ENCODE results near the gene BCL2. TPM values are rescaled to one million over a fixed set of nuclear protein-coding genes. Genes with fewer than 3 reads are reported as not detected.

Gene BCL2
- total and polyA plus RNA-seq, 9 of the 15 experiments (the other 6 are each of a cell fraction or from before 2014, with no cell fraction given): 0.10 to 1.1 (median 0.65) TPM

DNA sequence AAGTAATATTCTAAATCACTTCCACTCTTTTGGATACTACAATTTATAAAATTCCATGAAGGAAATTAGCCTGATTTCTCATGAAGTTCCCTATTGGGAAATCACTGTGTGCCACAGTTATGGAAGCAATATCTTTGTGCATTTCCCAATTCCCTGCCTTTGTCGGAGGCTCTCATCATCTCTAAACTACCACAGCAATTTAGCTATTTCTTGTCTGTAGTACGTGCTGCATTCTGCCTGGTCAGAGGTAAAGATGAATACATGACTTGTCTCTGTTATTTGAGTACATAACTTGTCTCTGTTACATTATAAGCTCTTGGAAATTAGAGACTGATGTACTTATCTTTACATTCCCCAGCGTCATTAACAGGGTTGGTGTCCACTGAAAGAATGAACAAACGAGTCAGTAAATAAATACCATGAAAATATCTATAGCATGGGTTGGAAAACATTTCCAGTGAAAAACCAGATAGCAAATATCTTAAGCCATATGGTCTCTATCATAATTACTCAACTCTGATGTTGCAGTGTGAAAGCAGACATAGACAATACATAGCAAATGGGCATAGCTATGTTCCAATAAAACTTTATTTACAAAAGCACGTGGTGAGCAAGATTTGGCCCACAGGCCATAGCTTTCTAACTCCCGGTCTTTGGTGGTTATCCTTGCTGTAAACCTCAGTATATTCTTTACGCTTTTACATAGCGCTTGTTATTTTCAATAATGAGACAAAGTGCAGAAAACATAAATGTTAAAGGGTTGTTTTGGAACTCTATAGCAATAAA is 78.8 kb downstream of the BCL2 start:
- H2AFZ ChIP-seq (ENCODE audit: low read depth, low read length): no peak overlapping the region
- WGBS (ENCODE audit: insufficient coverage, low coverage, missing lambda C conversion rate): 14% methylated on average over 8 of the region's 8 CpGs
- ChIA-PET POLR2A (no interaction called here), CTCF (ENCODE audit: low intra/inter-chr PET ratio) (no interaction called here)
- no peak overlapping the region for H3K4me3 ChIP-seq
- H3K27ac ChIP-seq (ENCODE audit: extremely low read depth, low read depth, low read length): no peak overlapping the region
- no peaks in the 10 kb centered on the region for H3K36me3 ChIP-seq (ENCODE audit: control insufficient read depth, insufficient read depth, low read length)
- in situ Hi-C loops (cut with MboI): no loop called here
- DNase-seq (ENCODE audit: extremely low read depth in 1 of 4, low spot score in 3 of 4): no peak
- no peaks in the 10 kb centered on the region for H4K20me1 ChIP-seq (replicated peaks; ENCODE audit: control insufficient read depth, insufficient read depth, low read length)
- no TSS peak for BruUV-seq (replicated peaks)
- H3K9me1 ChIP-seq (ENCODE audit: control insufficient read depth, insufficient read depth, low read length): no peaks in the 10 kb centered on the region
- H3K27me3 ChIP-seq (ENCODE audit: control insufficient read depth in 2 of 2, insufficient read depth in 2 of 2, low read length in 2 of 2): no peaks in the 10 kb centered on the region
- H3K79me2 ChIP-seq (ENCODE audit: control insufficient read depth, insufficient read depth, low read length): no peaks in the 10 kb centered on the region
- no peak overlapping the region for H3K9ac ChIP-seq (ENCODE audit: insufficient read depth in 1 of 2, low read depth in 2 of 2, low read length in 2 of 2)
- no peaks in the 10 kb centered on the region for H3K4me1 ChIP-seq (replicated peaks in 1 of 2; ENCODE audit: control insufficient read depth in 2 of 2, insufficient read depth in 2 of 2, low read length in 2 of 2)
- no peaks in the 10 kb centered on the region for H3K9me3 ChIP-seq (replicated peaks; ENCODE audit: control insufficient read depth, insufficient read depth, low read depth, low read length)
- intact Hi-C loops (cut with micrococcal nuclease): no loop called here
- no peak for ATAC-seq
- FAIRE-seq: no peak
- H3K4me2 ChIP-seq (ENCODE audit: insufficient read depth, low read length): no peak overlapping the region
- TF ChIP-seq, protein P1, sequence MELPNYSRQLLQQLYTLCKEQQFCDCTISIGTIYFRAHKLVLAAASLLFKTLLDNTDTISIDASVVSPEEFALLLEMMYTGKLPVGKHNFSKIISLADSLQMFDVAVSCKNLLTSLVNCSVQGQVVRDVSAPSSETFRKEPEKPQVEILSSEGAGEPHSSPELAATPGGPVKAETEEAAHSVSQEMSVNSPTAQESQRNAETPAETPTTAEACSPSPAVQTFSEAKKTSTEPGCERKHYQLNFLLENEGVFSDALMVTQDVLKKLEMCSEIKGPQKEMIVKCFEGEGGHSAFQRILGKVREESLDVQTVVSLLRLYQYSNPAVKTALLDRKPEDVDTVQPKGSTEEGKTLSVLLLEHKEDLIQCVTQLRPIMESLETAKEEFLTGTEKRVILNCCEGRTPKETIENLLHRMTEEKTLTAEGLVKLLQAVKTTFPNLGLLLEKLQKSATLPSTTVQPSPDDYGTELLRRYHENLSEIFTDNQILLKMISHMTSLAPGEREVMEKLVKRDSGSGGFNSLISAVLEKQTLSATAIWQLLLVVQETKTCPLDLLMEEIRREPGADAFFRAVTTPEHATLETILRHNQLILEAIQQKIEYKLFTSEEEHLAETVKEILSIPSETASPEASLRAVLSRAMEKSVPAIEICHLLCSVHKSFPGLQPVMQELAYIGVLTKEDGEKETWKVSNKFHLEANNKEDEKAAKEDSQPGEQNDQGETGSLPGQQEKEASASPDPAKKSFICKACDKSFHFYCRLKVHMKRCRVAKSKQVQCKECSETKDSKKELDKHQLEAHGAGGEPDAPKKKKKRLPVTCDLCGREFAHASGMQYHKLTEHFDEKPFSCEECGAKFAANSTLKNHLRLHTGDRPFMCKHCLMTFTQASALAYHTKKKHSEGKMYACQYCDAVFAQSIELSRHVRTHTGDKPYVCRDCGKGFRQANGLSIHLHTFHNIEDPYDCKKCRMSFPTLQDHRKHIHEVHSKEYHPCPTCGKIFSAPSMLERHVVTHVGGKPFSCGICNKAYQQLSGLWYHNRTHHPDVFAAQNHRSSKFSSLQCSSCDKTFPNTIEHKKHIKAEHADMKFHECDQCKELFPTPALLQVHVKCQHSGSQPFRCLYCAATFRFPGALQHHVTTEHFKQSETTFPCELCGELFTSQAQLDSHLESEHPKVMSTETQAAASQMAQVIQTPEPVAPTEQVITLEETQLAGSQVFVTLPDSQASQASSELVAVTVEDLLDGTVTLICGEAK (IDR thresholded peaks at IDR 0.05): peak; percentile 95
- TF ChIP-seq, protein P1 (CRISPR knock-in tag; IDR thresholded peaks at IDR 0.05): peak; percentile 71
- peak; percentile 14; the same call in 1 of the 2 replicates for TF ChIP-seq MYC (IDR thresholded peaks at IDR 0.05; ENCODE audit: low read depth, low read length)
- no peak for TF ChIP-seq MYC (CRISPR knock-in tag; IDR thresholded peaks at IDR 0.05; ENCODE audit: borderline replicate concordance, low read depth)

All from K562 (cell line).